ENCODE results near the gene NOLC1.
A peak's percentile ranks its signal among the peaks of the same experiment; 100 is the strongest.

NOLC1 gene

GRCh38 chr10:102120991-102121738 is 31.0 kb upstream of the NOLC1 start:
- H3K27ac ChIP-seq (ENCODE audit: low read depth, low read length): peak overlapping the region; percentile 78; the same call in 1 of the 2 replicates
- H3K9me2 ChIP-seq (replicated peaks; ENCODE audit: insufficient read depth, low read length): no peaks in the 10 kb centered on the region
- H3F3A ChIP-seq (ENCODE audit: insufficient read depth): peaks cover 33% of the 10 kb centered on the region
- peak overlapping the region; percentile 81 for H2AFZ ChIP-seq (ENCODE audit: low read depth, low read length, severe bottlenecking)
- TF ChIP-seq CTCF (IDR thresholded peaks at IDR 0.05; ENCODE audit: insufficient read depth, low read length, poor library complexity, severe bottlenecking) (no peak), EZH2phosphoT487 (conservative IDR thresholded peaks at IDR 0.05; ENCODE audit: low read length) (no peak)
- peak overlapping the region; percentile 89 for H3K4me2 ChIP-seq (ENCODE audit: low read depth, low read length, poor library complexity, severe bottlenecking)
- peak overlapping the region; percentile 87 for H3K9ac ChIP-seq (ENCODE audit: low read length)
- H3K4me3 ChIP-seq (ENCODE audit: insufficient read depth, low read length, poor library complexity, severe bottlenecking): peak overlapping the region; percentile 70
- no peaks in the 10 kb centered on the region for H3K27me3 ChIP-seq (ENCODE audit: low read length)
- H3K36me3 ChIP-seq (ENCODE audit: low read length): no peaks in the 10 kb centered on the region
- H3K79me2 ChIP-seq (ENCODE audit: insufficient read depth, low read length): peaks cover 31% of the 10 kb centered on the region
- no peaks in the 10 kb centered on the region for H3K9me3 ChIP-seq (ENCODE audit: insufficient read depth, low read length)
- H4K20me1 ChIP-seq (ENCODE audit: low read depth, low read length): no peaks in the 10 kb centered on the region

- Histone ChIP-seq H4K20me1 (ENCODE audit: low read depth, low read length) (no peaks in the 10 kb centered on the region), H3K9me2 (replicated peaks; ENCODE audit: insufficient read depth, low read length) (no peaks in the 10 kb centered on the region), H3K79me2 (ENCODE audit: insufficient read depth, low read length) (peaks cover 24% of the 10 kb centered on the region), H3K4me2 (ENCODE audit: low read depth, low read length, poor library complexity, severe bottlenecking) (no peak overlapping the region), H3K9me3 (ENCODE audit: insufficient read depth, low read length) (no peaks in the 10 kb centered on the region), H2AFZ (ENCODE audit: low read depth, low read length, severe bottlenecking) (no peak overlapping the region), H3K4me3 (ENCODE audit: insufficient read depth, low read length, poor library complexity, severe bottlenecking) (no peak overlapping the region), H3K9ac (ENCODE audit: low read length) (no peak overlapping the region), H3K27ac (ENCODE audit: low read depth, low read length) (no peak overlapping the region), H3K27me3 (ENCODE audit: low read length) (no peaks in the 10 kb centered on the region), H3K36me3 (ENCODE audit: low read length) (no peaks in the 10 kb centered on the region), H3F3A (ENCODE audit: insufficient read depth) (peaks cover 27% of the 10 kb centered on the region)
- no peak for TF ChIP-seq CTCF (IDR thresholded peaks at IDR 0.05; ENCODE audit: insufficient read depth, low read length, poor library complexity, severe bottlenecking)
These were observed 30.3 kb upstream of the NOLC1 start for GRCh38 chr10:102121739-102122372.

- TF ChIP-seq EZH2phosphoT487 (conservative IDR thresholded peaks at IDR 0.05; ENCODE audit: low read length) (no peak), CTCF (IDR thresholded peaks at IDR 0.05; ENCODE audit: insufficient read depth, low read length, poor library complexity, severe bottlenecking) (no peak)
- Histone ChIP-seq H3K4me3 (ENCODE audit: insufficient read depth, low read length, poor library complexity, severe bottlenecking) (no peak overlapping the region), H4K20me1 (ENCODE audit: low read depth, low read length) (no peaks in the 10 kb centered on the region), H3K4me2 (ENCODE audit: low read depth, low read length, poor library complexity, severe bottlenecking) (no peak overlapping the region), H3K27me3 (ENCODE audit: low read length) (no peaks in the 10 kb centered on the region), H3K27ac (ENCODE audit: low read depth, low read length) (no peak overlapping the region), H3K79me2 (ENCODE audit: insufficient read depth, low read length) (peaks cover 21% of the 10 kb centered on the region; the same call in 1 of the 2 replicates), H3F3A (ENCODE audit: insufficient read depth) (peaks cover 21% of the 10 kb centered on the region), H3K9me2 (replicated peaks; ENCODE audit: insufficient read depth, low read length) (no peaks in the 10 kb centered on the region), H3K36me3 (ENCODE audit: low read length) (no peaks in the 10 kb centered on the region), H2AFZ (ENCODE audit: low read depth, low read length, severe bottlenecking) (no peak overlapping the region), H3K9me3 (ENCODE audit: insufficient read depth, low read length) (no peaks in the 10 kb centered on the region), H3K9ac (ENCODE audit: low read length) (no peak overlapping the region)
These were observed 29.7 kb upstream of the NOLC1 start for GRCh38 chr10:102122450-102122849.

All from SU-DHL-6 (cell line).